Activated gamma-delta T cell treated with Interleukin-2 at 50 U/mL for 16 hours (primary cell): ENCODE measurements around the gene SLC30A2.
"Not testable (repeated sequence)": the region's sequence is repeated elsewhere in the genome, so short reads cannot be mapped to it uniquely, and the experiment has no call there.

Experiments used
- DNase-seq: peaks from one replicate; pipeline ENCODE4 v3.0.0-alpha.2; 2020

The SLC30A2 gene, protein sequence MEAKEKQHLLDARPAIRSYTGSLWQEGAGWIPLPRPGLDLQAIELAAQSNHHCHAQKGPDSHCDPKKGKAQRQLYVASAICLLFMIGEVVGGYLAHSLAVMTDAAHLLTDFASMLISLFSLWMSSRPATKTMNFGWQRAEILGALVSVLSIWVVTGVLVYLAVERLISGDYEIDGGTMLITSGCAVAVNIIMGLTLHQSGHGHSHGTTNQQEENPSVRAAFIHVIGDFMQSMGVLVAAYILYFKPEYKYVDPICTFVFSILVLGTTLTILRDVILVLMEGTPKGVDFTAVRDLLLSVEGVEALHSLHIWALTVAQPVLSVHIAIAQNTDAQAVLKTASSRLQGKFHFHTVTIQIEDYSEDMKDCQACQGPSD

DNA sequence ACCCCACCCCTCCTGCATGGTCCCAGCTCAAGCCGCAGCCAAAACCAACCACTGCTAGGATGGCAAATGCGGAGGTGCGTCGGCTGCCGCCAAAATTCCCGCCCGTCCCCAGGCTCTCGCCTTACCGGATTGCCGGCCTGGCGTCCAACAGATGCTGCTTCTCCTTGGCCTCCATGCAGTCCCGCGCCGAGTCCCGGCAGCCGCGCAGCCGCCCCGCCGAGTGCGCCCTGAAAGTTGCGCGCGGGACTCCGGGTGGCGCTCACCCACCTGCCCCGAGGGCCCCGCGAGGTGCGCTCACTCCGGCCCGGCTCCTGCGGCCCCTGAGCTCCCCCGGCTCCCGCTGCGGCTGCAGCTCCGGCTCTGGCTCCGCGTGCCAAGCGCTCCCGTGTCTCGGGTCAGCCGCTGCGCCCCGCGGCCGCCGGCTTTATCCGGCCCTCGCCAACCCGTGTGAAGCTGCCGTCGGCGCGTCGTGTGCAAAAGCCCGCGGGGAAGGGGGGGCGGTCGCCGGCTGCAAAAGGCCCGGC, at the start of gene SLC30A2:
Gene SLC30A2, minus strand, starts transcription at position 397 of the 524 bp plus-strand sequence. Its CDS starts 222 bp downstream, at position 175.
- DNase-seq: no peak

DNA sequence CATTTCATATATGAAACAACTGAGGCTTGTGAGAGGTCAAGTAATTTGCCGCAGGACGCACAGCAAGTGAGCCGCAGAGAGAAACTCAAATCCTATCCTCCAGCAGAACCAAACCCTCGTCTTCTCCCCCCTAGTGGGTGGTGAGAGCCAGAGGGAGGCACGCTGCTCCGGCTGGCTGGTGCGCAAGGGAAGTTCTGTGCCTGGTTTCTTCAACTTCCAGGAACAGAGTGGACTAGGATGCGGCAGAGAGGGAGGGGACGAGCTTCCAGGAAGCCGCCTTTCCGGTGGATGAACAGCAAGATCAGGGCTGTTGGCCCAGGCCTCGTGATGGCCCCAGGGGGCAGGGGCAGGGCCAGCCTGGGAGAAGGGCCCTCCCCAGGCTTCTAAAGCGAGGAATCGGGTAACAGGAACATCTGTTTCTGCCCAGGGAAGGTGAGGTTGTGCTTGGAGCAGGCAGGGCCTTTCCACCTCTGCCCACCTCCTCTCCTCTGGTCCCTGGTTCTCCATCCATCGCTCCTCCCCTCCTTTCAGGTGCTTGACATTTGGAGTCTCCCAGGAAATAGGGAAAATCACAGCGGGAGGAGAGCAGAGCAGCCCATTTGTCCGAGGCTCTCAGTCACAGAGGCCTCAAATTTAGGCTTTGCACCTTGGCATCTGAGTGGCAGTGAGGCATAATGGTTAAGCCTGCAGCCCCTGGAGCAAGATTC, 48.9 kb upstream of the SLC30A2 start:
- no peak for DNase-seq

DNA sequence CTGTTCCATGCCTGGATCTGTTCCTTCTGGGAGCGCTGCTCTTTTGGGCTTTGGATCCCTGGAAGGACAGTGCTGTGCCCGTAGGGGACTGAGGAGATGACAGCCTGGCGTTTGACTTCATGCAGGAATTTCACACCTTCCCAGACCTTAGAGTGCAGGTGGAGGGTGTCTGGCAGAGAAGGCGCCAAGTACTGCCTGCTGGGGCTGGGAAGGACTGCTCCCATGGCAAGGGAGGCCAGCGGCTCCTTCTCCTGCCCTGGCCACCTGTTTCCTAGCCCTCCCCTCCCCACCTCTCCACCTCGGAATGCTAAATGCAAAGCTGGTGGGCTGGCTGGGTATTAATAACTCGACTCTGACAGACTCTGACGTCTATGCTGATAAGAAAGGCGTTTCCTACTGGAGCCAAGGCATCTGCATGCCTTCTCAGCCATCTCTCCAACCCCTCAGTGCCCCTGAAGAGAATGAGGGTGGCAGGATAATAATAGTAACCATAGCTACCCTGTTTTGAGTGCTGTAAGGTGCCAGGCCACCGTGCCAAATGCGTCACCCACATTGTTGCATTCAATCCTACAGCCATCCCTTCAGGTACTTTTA, 48.3 kb upstream of the SLC30A2 start:
- no peak for DNase-seq

DNA sequence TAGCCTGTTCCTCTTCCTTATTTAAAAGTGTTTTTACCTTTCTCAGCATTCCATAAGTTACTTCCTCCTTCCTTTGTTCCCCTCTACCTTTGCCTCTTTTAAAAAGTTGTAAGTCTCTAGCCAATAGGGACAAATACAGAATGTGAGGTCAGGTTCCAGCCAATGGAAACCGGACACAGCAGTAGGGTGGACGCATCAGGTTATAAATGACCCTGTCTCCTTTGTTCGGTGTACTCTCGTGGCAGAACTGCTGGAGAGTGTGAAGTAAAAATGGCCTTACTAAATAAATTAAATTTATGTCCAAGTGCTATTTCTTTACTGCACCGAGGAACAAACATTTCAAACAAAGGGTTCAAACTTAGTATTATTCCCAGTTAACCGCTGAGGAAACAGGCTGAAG, 47.7 kb upstream of the SLC30A2 start:
- DNase-seq: not testable (repeated sequence)

DNA sequence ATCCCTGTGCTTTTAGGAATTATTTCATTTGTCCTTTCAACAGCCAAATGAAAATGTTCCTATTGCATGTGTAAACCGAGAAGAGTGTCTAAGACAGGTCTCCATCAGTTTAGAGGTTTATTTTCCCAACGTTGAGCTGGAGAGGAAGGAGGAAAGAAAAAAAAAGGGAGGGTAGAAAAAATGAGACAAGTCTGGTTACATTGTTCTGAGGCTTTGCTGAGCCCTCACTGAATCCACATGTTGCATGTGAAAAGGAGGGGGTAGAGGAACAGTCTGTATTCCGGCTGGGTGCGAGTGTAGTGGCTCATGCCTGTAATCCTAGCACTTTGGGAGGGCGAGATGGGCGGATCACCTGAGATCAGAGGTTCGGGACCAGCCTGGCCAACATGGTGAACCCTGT, 46.5 kb upstream of the SLC30A2 start:
- DNase-seq: no peak

DNA sequence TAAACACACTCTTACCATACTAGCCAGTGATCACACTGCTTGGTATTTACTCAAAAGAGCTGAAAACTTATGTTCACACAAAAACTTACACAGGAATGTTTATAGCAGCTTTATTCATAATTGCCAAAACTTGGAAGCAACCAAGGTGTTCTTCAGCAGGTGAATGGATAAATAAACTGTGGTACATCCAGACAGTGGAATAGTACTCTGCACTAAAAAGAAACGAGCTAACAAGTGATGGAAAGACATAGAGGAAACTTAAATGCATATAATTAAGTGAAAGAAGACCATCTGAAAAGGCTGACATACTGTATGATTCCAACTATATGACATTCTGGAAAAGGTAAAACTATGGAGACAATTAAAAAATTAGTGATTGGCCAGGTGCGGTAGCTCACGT, 45.0 kb upstream of the SLC30A2 start:
- DNase-seq: no peak

DNA sequence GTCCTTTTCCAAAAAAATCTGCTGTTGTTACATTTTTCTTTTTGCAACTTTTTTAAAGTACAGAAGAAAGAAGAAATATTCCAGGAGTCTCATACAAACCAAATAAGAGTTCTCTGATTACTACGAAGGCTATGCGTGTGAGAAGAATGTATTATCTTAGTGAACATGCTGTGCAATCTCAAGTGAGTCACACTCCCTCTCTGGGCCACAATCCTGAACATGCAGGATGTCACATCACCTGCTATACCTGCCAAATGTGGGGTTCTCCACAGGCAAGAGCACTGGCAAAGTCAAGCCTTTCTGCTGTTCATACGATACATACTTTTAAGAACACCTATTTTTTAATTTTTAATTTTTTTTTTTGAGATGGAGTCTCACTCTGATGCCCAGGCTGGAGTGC, 43.2 kb upstream of the SLC30A2 start:
- no peak for DNase-seq

DNA sequence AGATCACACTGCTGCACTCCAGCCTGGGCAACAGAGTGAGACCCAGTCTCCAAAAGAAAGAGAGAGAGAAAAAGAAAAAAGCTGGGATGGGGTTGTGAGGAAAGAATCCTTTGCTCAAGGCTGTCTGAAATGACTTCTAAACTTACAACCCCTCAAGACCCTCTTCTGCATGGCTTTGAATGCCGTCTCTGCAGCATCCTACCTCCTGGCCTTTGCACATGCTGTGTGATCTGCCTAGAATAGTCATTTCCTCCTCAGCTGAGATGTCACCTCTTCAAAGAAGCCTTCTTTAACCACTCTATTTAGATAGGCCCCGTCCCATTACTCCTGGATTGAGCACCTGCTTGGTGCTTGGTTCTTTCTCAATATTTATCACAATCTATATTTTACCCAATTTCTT, 38.9 kb upstream of the SLC30A2 start:
- DNase-seq: no peak

DNA sequence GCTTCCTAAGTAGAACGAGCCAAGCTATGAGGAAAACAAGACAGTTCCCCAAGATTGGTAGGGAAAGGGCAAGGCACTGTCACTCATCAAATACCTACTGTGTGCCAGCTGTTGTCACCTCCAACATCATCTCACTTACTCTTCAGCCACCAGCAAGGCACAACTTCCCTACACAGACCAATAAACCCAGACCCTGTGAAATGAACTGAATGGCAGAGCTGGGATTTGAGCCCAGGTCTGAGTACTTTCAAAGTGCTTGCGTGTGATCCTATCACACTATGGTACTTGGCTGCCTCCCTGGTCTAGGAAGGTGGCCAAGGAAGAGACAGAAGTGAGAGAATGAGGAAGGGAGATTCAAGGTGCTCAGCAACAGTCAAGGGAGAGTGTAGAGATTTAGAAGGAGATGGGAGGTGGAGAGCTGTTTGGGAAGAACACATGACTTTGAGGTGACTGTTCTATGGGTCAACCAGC, 38.2 kb upstream of the SLC30A2 start:
- DNase-seq: no peak

DNA sequence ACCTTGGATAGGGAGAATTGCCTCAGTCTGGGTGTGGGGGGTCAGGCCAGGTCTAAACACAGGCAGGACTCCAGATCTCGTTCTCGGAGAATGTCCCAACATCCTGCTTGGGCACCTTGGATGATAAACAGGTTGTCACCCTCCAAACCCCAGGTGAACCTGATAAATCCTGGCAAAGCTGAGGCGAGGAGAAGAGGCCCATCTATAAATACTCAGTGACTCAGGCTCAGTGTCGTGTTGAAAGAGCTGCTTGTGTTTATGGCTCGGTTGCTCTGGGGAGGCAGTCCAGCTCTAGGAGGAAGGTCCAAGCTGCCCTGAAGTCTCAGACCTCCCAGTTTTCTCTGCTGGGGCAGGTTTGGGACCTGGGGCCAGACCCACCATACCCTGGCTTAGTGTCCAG, 37.3 kb upstream of the SLC30A2 start:
- no peak for DNase-seq

DNA sequence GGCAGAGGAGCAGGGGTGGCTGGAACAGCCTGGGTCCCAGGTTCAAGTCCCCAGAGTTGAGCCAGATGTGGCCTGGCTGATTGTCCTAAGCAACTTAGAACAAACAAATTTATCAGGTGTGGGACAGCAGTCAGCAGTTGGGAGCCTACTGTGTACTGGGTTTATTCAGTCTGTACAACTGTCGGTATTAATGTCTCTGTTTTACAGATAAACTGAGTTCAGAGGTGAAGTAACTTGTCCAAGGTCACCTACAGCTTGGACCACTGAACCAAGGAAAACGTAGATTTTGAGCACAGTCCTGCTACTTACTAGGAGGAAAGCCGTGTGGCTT, 36.1 kb upstream of the SLC30A2 start:
- no peak for DNase-seq

DNA sequence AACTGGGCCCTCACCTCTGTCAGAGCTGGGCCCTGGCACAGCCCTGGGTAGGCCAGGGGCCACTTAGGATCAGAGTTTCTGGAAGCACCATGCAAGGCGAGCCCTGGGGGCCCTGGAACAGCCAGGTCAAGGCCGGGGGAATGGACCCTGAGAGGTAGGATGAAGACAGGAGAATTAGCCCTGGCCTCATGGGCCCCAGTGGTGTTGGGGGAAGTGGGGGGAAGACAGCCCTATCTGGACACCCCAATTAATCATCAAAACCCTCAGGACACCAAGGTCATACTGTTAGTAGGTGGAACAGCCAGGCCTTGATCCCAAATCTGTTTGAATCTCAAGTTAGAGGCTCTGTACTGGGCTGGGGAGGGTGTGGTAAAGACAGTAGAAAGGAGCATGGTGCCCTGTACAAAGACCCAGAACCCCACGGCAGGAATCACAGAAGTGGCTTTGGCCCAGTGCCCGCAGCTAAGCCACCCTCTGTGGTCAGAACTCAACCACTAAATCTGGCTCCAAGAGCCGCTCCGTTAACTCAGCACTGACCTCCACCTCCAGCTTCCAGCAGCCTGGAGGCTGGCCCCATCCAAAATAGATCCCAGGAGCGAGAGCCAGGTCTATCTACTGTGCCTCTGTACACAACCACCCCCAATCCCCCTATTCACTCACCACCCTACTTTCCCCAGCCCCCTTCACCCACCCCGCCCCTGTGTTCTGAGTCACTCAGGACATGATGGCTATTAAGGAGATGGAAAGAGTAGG, 35.5 kb upstream of the SLC30A2 start:
- DNase-seq: no peak

DNA sequence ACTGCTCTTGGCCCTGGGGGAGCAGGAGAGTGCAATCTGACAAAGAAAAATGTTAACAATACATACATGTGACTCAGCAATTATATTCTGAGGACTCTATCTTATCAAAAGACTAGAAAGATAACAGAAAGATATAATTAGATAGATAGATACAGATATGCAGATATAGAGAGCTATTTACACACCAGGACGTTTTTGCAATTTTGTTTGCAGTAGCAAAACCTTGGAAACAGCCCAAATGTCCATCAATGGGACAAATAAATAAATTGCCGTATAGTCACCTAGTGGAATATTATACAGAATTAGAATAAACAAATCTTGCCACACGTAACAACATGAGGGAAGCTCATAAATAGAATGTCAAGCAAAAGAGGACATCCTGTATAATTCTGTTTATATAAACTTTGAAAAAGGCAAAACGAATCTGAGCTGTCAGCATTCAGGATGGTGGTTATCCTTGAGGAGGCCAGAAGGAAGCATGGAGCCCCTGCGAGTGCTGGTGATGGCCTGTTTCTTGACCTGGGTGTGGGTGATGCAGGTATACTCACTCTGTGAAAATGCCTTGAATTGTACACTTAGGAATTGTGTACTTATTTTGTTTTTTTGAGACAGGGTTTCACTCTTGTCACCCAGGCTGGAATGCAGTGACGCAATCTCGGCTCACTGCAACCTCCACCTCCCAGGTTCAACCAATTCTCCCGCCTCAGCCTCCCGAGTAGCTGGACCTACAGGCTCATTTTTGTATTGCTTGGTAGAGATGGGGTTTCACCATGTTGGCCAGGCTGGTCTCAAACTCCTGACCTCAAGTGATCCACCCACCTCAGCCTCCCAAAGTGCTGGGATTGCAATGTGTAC, 34.3 kb upstream of the SLC30A2 start:
- DNase-seq: no peak

DNA sequence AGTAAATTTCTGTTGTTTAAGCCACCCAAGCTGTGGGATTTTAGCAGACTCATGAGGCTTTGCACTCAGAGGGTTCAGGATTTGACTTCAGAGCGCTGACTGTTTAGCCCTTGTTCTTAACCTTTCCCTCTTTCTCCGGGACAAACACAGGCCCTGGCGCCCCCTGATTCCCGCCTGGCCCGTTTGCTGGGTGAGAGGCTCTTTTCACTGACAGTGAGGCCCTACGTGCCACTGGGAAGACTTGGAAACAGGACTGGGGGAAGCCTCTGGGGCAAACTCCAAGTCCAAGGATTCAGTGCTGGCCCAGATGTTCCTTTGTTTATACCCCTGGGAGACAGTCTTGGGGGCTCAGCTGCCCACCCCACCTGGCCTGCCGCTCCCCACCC, 33.3 kb upstream of the SLC30A2 start:
- no peak for DNase-seq

DNA sequence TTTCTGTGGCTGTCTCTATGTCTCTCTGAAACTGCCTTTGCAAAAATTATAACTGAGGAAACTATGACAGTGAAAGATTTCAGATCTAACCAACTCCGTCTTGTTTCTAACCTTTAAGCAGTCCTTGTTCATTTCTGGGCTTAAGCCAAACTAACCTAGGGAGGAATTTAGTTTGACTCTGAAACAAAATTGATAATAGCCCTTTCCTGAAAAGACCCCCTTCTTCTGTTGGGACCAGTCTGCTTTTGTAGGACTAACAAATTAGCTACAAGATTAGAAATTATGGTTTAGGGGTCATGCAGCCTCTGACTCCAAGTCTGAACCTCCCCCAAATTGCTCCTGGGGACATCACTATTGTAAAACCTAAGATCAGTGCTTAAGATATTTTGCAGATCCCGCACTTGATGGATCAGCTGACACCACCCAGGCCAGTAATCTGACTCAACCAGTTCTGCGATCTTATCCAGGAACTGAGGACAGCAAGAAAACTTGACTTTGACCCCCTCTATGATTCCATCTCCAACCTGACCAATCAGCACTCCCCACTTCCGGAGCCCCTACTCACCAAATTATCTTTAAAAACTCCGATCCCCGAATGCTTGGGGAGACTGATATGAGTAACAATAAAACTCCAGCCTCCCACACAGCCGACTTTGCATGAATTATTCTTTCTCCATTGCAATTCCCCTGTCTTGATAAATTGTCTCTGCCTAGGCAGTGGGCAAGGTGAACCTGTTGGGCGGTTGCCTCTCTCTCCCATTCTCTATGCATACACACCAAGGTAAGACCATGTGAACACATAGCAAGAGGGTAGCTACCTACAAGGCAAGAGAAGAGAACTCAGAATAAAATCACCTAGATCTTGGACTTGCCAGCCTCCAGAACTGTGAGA, 32.6 kb upstream of the SLC30A2 start:
- no peak for DNase-seq

DNA sequence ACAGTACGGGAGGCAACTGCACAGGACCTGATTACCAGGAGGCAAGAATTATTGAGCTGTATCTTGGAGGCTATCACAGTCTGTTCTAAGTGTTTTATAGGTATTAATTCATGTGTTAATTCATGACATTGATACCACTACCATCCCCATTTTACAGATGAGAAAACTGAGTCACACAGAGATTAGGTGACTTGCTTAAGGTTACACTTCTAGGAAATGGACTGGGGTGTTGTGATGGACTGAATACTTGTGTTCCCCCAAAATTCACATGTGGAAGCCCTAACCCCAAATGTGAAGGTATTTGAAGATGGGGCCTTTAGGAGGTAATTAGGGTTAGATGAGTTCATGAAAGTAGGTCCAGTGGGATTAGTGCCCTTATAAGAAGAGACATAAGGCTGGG, 31.6 kb upstream of the SLC30A2 start:
- DNase-seq: no peak

DNA sequence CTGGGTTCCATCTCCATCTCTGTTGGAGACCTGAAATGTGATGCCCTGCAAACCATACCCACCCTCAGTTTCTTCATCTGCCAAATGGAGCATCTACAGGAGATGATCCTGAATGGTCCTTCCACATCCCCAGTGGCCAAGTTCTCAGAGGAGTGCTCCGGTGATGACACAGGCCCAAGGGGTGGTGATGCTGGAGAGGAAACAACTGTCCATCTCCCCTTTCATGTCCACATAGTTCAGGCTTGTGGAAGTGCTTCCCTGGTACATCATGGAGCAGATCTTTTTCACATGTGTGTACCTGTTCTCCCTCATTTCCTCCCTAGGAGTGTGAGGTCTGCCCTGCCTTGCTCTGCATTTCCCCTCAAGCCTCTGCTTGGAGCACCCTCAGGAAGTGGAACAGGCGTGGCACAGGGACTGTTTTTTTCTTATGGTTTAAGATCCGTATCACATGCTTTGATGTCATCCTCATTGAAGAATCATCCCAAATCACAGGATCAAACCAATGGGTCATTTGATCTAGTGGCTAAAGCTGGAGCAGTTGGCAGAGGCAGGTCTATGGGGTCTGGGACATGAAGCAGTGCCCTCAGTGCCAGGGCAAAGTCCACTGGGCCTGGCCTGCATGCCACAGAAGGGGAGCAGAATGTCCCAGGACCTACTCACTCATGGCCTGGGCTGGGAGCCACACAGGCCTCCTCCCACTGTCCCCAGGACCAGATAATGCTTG, 29.7 kb upstream of the SLC30A2 start:
- DNase-seq: no peak

DNA sequence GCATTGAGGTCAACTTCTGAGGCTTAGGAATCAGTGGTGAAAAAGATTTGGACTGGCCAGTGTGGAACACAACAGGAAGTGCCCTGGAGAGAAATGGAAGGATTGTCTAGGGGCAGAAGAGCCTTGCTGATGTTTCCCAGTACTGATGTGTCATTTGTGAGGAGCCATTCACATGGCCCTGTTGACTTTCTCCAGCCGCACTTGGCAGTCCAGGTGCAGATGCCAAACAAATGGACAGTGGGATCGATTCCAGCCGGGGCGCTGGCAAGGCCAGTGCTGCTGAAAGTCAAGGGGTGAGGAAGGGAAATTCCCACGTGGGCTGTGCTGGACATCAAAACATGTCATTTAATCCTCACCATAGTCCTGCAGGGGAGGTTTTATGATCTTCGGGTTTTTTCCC, 26.4 kb upstream of the SLC30A2 start:
- no peak for DNase-seq

DNA sequence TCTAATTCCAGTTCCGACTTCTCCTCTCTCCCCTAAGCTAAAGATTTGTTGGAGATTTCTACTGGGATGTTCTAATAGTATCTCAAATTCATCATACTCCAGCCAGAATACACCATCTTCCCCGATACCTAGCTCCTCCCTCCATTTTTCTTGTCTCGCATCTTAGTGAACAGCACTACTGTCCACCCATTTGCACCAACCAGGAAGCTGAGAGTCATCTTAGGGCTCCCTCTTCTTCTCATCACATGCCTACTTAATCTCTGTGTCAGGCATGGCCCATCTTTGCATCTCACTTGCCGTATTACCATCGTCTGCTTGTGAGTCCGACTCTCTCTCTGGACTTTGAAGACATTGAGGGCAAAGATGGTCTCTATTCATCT, 25.0 kb upstream of the SLC30A2 start:
- no peak for DNase-seq

DNA sequence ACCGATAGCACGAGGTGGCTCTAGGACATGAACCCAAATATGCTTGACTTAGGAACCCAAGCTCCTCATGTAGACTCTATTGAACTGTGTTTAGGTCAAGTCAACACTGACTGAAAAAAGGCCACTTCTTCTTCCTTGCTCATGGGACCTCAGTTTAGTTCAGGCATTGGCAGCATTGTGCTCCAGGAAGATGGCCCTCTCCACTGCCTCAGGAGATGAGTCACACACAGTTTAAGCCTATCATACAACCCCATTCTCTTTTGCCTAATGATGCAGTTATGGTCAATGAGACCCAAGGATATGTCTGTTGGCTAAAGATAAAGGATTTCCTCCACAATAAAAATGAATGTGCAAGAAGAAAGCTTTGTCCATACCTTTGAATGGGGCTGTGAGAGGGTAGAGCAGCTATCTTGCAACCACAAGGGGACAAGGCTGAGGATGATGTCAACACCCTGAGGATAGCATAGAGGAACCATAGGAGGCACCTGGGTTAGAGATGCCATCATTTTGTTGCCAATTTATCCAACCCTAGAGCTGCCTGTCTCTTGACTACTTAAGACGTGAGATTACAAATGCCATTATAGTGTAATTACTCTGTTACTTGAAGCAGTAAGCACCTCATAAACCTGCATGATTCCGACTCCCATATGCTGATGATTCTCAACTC, 24.5 kb upstream of the SLC30A2 start:
- DNase-seq: no peak
